Left lung (tissue), 10 donors: ENCODE results near the gene KREMEN2. TPM values are rescaled to one million over a fixed set of nuclear protein-coding genes. Genes with fewer than 3 reads are reported as not detected.

Source experiments
- ATAC-seq: fragments of 200-7000 bp; cut with Tn5 transposase; one replicate; pipeline ENCODE4 v1.9.1; 2020; ENCODE audit warnings: moderate library complexity
- DNase-seq, 4 donors: peaks; one replicate each; pipeline ENCODE4 v3.0.0-alpha.2; 2013 to 2020
- H3K27ac ChIP-seq, 2 donors: fragments of 200-600 bp; sonication (generic) in 1 of 2; one replicate each; pipeline versions ENCODE4 v1.5.0 to v1.8.0; 2020 to 2021
- H3K27me3 ChIP-seq, 2 donors: fragments of 200-600 bp; sonication (generic) in 1 of 2; one replicate each; pipeline versions ENCODE4 v1.5.0 to v1.8.0; 2020 to 2021
- H3K36me3 ChIP-seq, 2 donors: fragments of 200-600 bp; sonication (generic) in 1 of 2; one replicate each; pipeline versions ENCODE4 v1.5.0 to v1.8.0; 2020 to 2021
- H3K4me1 ChIP-seq, 2 donors: fragments of 200-600 bp; one replicate each; pipeline ENCODE4 v1.8.0; 2021
- H3K4me3 ChIP-seq, 2 donors: fragments of 200-600 bp; sonication (generic) in 1 of 2; one replicate each; pipeline versions ENCODE4 v1.5.0 to v1.8.0; 2020 to 2021; ENCODE audit warnings: mild to moderate bottlenecking in 1 of 2
- H3K9me3 ChIP-seq, 2 donors: fragments of 200-600 bp; sonication (generic) in 1 of 2; one replicate each; pipeline versions ENCODE4 v1.5.0 to v1.8.0; 2020 to 2021
- intact Hi-C, 2 donors: fragments of 100-400 bp; cut with DNase I; formaldehyde crosslinking; loops; one replicate each; pipeline versions ENCODE4 v1.11.2 to v1.14.2; 2022
- polyA plus RNA-seq, 6 donors: library from polyadenylated mRNA; unstranded; fragments of 120-200 nt; gene quantifications; one replicate each; pipeline ENCODE4 v1.2.1, GENCODE V29; 2013; ENCODE audit not compliant: insufficient read length in 6 of 6
- total RNA-seq, 2 donors: library from RNA; stranded (reverse); fragmentation: NEBNext Ultra II Directional; extraction: Animal tissue kit (Norgen Biotek cat#: 25700); gene quantifications; one replicate each; pipeline ENCODE4 v1.2.1, GENCODE V29; 2021
- TF ChIP-seq, protein P1 (sequence below), 2 donors: fragments of 200-600 bp; sonication (generic) in 1 of 2; IDR thresholded peaks; one replicate each; pipeline versions ENCODE4 v1.5.0 to v1.8.0; 2021; ENCODE audit warnings: antibody characterized with exemption in 2 of 2
- donor health status: DM: no; HTN: yes; CAD: no.
- donor health status: DM: no; HTN: no; CAD: no.

Gene KREMEN2
- total and polyA plus RNA-seq, 8 donors, result 0.17 to 0.36 (median 0.20) TPM; not detected in 3

DNA sequence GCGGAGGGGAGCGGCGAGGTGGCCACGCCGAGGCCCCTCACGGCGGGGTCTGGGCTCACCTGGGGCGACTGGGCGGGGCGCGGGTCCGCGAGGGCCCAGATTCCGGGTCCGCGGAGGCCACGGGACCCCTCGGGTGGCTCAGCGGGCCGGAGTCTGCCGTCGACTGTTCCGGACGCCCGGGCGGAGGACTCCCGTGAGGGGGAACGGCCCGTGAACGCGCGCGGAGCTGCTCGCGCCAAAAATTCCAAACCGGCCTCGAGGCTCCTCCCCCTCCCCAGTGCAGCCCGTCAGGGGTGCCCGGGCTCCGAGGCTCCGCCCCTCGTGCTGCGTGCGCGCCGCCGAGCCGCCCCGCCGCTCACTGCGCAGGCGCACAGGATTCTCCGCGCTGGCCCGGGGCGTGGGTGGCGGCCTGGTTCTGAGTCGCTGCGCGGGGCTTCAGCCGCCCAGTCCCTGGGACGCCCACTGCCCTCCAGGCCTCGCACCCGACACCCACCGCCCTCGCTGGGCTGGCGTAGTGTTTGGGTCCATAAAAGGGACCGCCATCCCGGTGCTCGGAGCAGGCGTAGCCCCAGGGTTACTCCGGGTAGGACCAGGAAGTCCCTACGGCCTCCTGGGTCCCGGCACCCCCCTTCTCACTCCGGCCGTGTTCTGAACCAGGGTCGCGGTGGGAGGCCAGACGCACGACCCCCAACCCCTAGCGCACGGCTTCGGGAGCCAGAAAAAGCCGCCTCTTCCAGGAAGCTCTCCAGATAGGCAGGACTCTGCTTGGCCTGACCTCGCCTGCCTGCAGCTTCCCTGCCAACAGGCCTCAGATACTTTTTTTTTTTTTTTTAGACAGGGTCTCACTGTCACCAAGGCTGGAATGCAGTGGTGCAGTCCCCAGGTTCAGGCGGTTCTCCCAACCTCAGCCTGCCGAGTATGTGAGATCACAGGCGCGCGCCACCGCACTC, 16.4 kb downstream of the KREMEN2 start, which contains the start of gene PKMYT1:
PKMYT1 (minus strand) TSS at position 220 of the 950 bp plus-strand sequence. CDS start 789 bp downstream, outside the sequence.
- peaks cover 0 to 3% of the 10 kb centered on the region in 2 donors for H3K36me3 ChIP-seq
- TF ChIP-seq, protein P1, sequence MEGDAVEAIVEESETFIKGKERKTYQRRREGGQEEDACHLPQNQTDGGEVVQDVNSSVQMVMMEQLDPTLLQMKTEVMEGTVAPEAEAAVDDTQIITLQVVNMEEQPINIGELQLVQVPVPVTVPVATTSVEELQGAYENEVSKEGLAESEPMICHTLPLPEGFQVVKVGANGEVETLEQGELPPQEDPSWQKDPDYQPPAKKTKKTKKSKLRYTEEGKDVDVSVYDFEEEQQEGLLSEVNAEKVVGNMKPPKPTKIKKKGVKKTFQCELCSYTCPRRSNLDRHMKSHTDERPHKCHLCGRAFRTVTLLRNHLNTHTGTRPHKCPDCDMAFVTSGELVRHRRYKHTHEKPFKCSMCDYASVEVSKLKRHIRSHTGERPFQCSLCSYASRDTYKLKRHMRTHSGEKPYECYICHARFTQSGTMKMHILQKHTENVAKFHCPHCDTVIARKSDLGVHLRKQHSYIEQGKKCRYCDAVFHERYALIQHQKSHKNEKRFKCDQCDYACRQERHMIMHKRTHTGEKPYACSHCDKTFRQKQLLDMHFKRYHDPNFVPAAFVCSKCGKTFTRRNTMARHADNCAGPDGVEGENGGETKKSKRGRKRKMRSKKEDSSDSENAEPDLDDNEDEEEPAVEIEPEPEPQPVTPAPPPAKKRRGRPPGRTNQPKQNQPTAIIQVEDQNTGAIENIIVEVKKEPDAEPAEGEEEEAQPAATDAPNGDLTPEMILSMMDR (IDR thresholded peaks at IDR 0.05), result no peak
- DNase-seq (peak; percentile 91 to 97 (median 93)), ATAC-seq (peak; percentile 92)
- H3K27me3 ChIP-seq, result no peaks in the 10 kb centered on the region
- H3K9me3 ChIP-seq, result no peaks in the 10 kb centered on the region
- intact Hi-C loops, result no loop called here
- peak within 1 kb of the TSS; percentile 50 to 70 for H3K4me3 ChIP-seq
- peaks cover 11 to 42% of the 10 kb centered on the region in 2 donors for H3K4me1 ChIP-seq
- peak within 1 kb of the TSS; percentile 74 to 86 for H3K27ac ChIP-seq

DNA sequence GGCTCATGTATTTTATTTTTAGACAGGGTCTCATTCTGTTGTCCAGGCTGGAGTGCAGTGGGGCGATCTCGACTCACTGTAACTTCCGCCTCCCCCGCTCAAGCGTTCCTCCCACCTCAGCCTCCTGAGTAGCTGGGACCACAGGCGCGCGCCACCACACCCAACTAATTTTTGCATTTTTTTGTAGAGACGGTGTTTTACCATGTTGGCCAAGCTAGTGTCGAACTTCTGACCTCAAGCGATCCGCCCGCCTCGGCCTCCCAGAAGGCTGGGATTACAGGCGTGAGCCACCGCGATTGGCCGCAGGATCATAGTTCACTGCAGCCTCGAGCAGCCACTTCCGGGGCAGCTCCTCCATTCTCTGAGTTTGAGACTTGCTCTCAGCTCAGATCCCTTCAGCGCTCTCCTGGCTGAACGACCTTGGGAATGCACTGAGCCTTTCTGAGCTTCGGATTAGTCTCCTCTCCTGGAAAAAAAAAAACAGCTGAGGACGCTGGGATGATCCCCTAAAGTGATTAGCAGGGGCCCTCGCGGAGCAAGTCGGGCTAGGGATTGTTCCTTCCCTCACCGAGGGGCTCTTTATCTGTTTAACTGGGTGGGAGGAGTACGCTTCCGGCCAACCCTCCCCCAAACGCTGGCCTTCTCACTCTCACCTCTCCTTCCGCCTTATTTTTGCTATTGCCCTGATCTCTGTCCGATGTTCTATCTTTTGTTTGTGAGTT, 17.3 kb downstream of the KREMEN2 start:
- H3K36me3 ChIP-seq, result no peaks in the 10 kb centered on the region
- peaks cover 0 to 4% of the 10 kb centered on the region in 2 donors for H3K27me3 ChIP-seq
- no peak for ATAC-seq
- peak overlapping the region in 1 of 2 donors; percentile 70 for H3K4me3 ChIP-seq
- H3K4me1 ChIP-seq, result peaks cover 11 to 42% of the 10 kb centered on the region in 2 donors
- no peaks in the 10 kb centered on the region for H3K9me3 ChIP-seq
- intact Hi-C loops, result no loop called here
- no peak for DNase-seq
- H3K27ac ChIP-seq, result no peak overlapping the region
- TF ChIP-seq, protein P1 (IDR thresholded peaks at IDR 0.05), result no peak

DNA sequence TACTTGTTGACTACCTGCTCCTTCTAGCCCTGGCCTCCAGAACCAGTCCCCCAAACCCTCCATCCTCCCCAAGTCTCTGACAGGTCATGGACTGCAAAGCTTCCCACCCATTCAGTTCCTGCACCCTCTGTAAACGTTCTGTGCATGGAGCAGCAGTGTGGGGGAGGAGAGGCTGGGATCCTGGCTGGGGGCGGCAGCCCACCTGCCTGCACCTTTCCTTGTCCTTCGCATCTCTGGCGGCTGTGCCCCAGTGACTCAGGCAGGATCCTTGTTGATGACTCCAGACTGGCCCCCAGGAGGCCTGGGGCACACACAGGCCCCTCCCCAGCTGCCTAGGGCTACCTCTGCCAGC, 17.8 kb downstream of the KREMEN2 start:
- Histone ChIP-seq H3K27ac (no peak overlapping the region), H3K4me1 (peaks cover 11 to 42% of the 10 kb centered on the region in 2 donors), H3K9me3 (no peaks in the 10 kb centered on the region), H3K4me3 (no peak overlapping the region), H3K27me3 (peaks cover 0 to 8% of the 10 kb centered on the region in 2 donors), H3K36me3 (no peaks in the 10 kb centered on the region)
- intact Hi-C loops, result no loop called here
- DNase-seq (no peak), ATAC-seq (no peak)
- TF ChIP-seq, protein P1 (IDR thresholded peaks at IDR 0.05), result no peak

DNA sequence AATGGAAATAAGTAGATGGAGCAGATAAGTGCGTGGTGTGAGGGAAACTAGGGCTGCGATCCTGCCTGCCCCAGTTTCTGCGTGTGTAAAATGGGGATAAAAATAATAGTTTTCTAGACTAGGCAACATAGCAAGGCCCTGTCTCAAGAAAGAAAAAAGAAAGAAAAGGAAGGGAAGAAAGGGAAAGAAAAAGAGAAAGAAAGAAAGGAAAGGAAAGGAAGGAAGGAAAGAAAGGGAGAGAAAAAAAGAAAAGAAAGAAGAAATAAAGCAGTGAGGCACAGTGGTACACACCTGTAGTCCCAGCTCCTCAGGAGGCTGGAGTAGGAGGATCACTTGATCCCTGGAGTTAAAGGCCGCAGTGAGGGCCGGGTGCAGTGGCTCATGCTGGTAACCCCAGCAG, 18.3 kb downstream of the KREMEN2 start:
- ATAC-seq (no peak), DNase-seq (no peak)
- Histone ChIP-seq H3K27ac (no peak overlapping the region), H3K27me3 (peaks cover 0 to 14% of the 10 kb centered on the region in 2 donors), H3K36me3 (no peaks in the 10 kb centered on the region), H3K4me1 (peaks cover 11 to 39% of the 10 kb centered on the region in 2 donors), H3K4me3 (no peak overlapping the region), H3K9me3 (no peaks in the 10 kb centered on the region)
- intact Hi-C loops, result no loop called here
- TF ChIP-seq, protein P1 (IDR thresholded peaks at IDR 0.05), result no peak

DNA sequence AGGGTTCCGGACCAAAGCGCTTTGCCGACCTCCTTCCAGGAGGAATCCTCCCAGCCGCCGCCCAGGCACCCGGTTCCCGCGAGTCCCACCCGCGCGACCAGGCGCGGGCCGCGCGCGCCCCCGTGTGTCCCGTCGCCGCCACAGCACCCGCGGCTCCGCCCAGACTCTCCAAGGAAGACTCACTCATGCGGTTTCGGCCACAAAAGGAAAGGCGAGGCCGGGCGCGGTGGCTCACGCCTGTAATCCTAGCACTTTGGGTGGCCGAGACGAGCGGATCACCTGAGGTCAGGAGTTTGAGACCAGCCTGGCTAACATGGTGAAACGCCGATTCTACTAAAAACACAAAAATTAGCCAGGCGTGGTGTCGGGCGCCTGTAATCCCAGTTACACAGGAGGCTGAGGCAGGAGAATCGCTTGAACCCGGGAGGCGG, 19.6 kb downstream of the KREMEN2 start:
- H3K4me1 ChIP-seq, result peaks cover 11 to 34% of the 10 kb centered on the region in 2 donors

More for the DNA sequence above, 19.6 kb downstream of the KREMEN2 start:
- DNase-seq (peak; percentile 65 to 98 (median 80)), ATAC-seq (peak; percentile 82)
- H3K27ac ChIP-seq, result no peak overlapping the region
- no peaks in the 10 kb centered on the region for H3K9me3 ChIP-seq
- TF ChIP-seq, protein P1 (IDR thresholded peaks at IDR 0.05), result peak; percentile 98 to 99
- intact Hi-C loops, result no loop called here
- no peaks in the 10 kb centered on the region for H3K36me3 ChIP-seq
- H3K4me3 ChIP-seq, result no peak overlapping the region
- peaks cover 0 to 27% of the 10 kb centered on the region in 2 donors for H3K27me3 ChIP-seq
